Vagina (tissue), 2 donors: ENCODE measurements around the gene MAB21L4. TPM values are rescaled to one million over a fixed set of nuclear protein-coding genes. Genes with fewer than 3 reads are reported as not detected.

Experiments
- DNase-seq, 2 donors: peaks; one replicate each; pipeline ENCODE4 v3.0.0-alpha.2; 2017; ENCODE audit errors: extremely low spot score in 2 of 2
- H3K27ac ChIP-seq: fragments of 200-600 bp; sonication (generic); one replicate; pipeline ENCODE4 v1.5.1; 2019
- H3K27me3 ChIP-seq: fragments of 200-600 bp; sonication (generic); one replicate; pipeline ENCODE4 v1.5.1; 2019
- H3K36me3 ChIP-seq, 2 donors: fragments of 200-600 bp; sonication (generic); one replicate each; pipeline ENCODE4 v1.5.1; 2017 to 2019
- H3K4me1 ChIP-seq: fragments of 200-600 bp; sonication (generic); one replicate; pipeline ENCODE4 v1.5.1; 2019
- H3K4me3 ChIP-seq, 2 donors: fragments of 200-600 bp; sonication (generic); 1 replicate in 1 of 2; 2 replicates in 1 of 2; pipeline ENCODE4 v1.5.1; 2016 to 2019
- H3K9me3 ChIP-seq: fragments of 200-600 bp; sonication (generic); one replicate; pipeline ENCODE4 v1.5.1; 2019
- CTCF ChIP-seq, 3 experiments: fragments of 450-650 bp in 2 of 3; fragments of 200-600 bp in 1 of 3; sonication (generic) in 1 of 3; IDR thresholded peaks; one replicate each; pipeline ENCODE4 v1.5.1; 2017 to 2019; ENCODE audit warnings: antibody characterized with exemption in 3 of 3, mild to moderate bottlenecking in 2 of 3, moderate library complexity in 2 of 3
- POLR2A ChIP-seq, 2 donors: fragments of 450-650 bp; IDR thresholded peaks; one replicate each; pipeline ENCODE4 v1.6.1; 2017; ENCODE audit warnings: antibody characterized with exemption in 2 of 2, mild to moderate bottlenecking in 2 of 2, moderate library complexity in 2 of 2
- POLR2AphosphoS5 ChIP-seq, 2 donors: sonication (generic); formaldehyde crosslinking; IDR thresholded peaks; one replicate each; pipeline ENCODE4 v1.9.0; 2017; ENCODE audit warnings: antibody characterized with exemption in 2 of 2, mild to moderate bottlenecking in 2 of 2, low read depth in 1 of 2; ENCODE audit not compliant: insufficient read depth in 1 of 2
- intact Hi-C: fragments of 100-400 bp; cut with DNase I; formaldehyde crosslinking; loops from one replicate; pipeline ENCODE4 v1.15.1; 2023
- total RNA-seq: library from RNA; depleted of rRNA; stranded (reverse); fragments of >200 nt; gene quantifications from one replicate; pipeline ENCODE4 v1.2.3, GENCODE V29; 2016

MAB21L4 gene
- total RNA-seq, 1 donor from 2014 or later: 21.1 TPM

GRCh38 chr2:240852671-240853314 is 43.2 kb downstream of the MAB21L4 start:
- no peak for DNase-seq
- intact Hi-C loops: no loop called here
- no peak overlapping the region for H3K27ac ChIP-seq
- no peaks in the 10 kb centered on the region for H3K4me1 ChIP-seq
- H3K9me3 ChIP-seq: no peaks in the 10 kb centered on the region
- no peak overlapping the region for H3K4me3 ChIP-seq
- TF ChIP-seq POLR2A (IDR thresholded peaks at IDR 0.05) (no peak), CTCF (IDR thresholded peaks at IDR 0.05) (no peak), POLR2AphosphoS5 (IDR thresholded peaks at IDR 0.05; ENCODE audit: insufficient read depth in 1 of 2, low read depth in 1 of 2) (no peak)
- no peaks in the 10 kb centered on the region for H3K27me3 ChIP-seq
- H3K36me3 ChIP-seq: no peaks in the 10 kb centered on the region

- intact Hi-C loops: no loop called here
- H3K36me3 ChIP-seq: no peaks in the 10 kb centered on the region
- no peaks in the 10 kb centered on the region for H3K27me3 ChIP-seq
- no peaks in the 10 kb centered on the region for H3K9me3 ChIP-seq
- TF ChIP-seq CTCF (IDR thresholded peaks at IDR 0.05): peak; percentile 84 to 94 (median 92)
- TF ChIP-seq POLR2AphosphoS5 (IDR thresholded peaks at IDR 0.05; ENCODE audit: insufficient read depth in 1 of 2, low read depth in 1 of 2): no peak
- no peak overlapping the region for H3K4me3 ChIP-seq
- no peak for DNase-seq
- H3K4me1 ChIP-seq: no peaks in the 10 kb centered on the region
- no peak overlapping the region for H3K27ac ChIP-seq
These were observed 44.6 kb downstream of the MAB21L4 start for GRCh38 chr2:240851078-240851991.

- intact Hi-C loops: no loop called here
- no peak for DNase-seq
- TF ChIP-seq POLR2A (IDR thresholded peaks at IDR 0.05): no peak
- TF ChIP-seq CTCF (IDR thresholded peaks at IDR 0.05): no peak
- no peak for TF ChIP-seq POLR2AphosphoS5 (IDR thresholded peaks at IDR 0.05; ENCODE audit: insufficient read depth in 1 of 2, low read depth in 1 of 2)
- no peak overlapping the region for H3K4me3 ChIP-seq
- H3K9me3 ChIP-seq: no peaks in the 10 kb centered on the region
- H3K27ac ChIP-seq: no peak overlapping the region
- no peaks in the 10 kb centered on the region for H3K4me1 ChIP-seq
- no peaks in the 10 kb centered on the region for H3K36me3 ChIP-seq
- H3K27me3 ChIP-seq: no peaks in the 10 kb centered on the region
These were observed 45.2 kb downstream of the MAB21L4 start for GRCh38 chr2:240850756-240851077.

GRCh38 chr2:240850026-240850425 is 45.9 kb downstream of the MAB21L4 start:
- Histone ChIP-seq H3K4me3 (no peak overlapping the region), H3K27ac (no peak overlapping the region), H3K9me3 (no peaks in the 10 kb centered on the region), H3K4me1 (no peaks in the 10 kb centered on the region), H3K36me3 (no peaks in the 10 kb centered on the region), H3K27me3 (no peaks in the 10 kb centered on the region)
- TF ChIP-seq CTCF (IDR thresholded peaks at IDR 0.05): no peak
- no peak for TF ChIP-seq POLR2AphosphoS5 (IDR thresholded peaks at IDR 0.05; ENCODE audit: insufficient read depth in 1 of 2, low read depth in 1 of 2)
- no peak for TF ChIP-seq POLR2A (IDR thresholded peaks at IDR 0.05)
- DNase-seq: no peak
- intact Hi-C loops: no loop called here
